Measurements from ENCODE around the gene RBL2. TPM values are rescaled to one million over a fixed set of nuclear protein-coding genes. Genes with fewer than 3 reads are reported as not detected.

RBL2 gene
- polyA plus RNA-seq, 1 donor from 2014 or later = 146 TPM

- Histone ChIP-seq H2AFZ (ENCODE audit: low read depth, low read length) (no peak overlapping the region), H3K9me2 (ENCODE audit: insufficient read depth, low read length) (no peaks in the 10 kb centered on the region), H3K27me3 (ENCODE audit: insufficient read depth, low read depth, low read length) (no peaks in the 10 kb centered on the region), H3K36me3 (ENCODE audit: insufficient read depth, low read length) (no peaks in the 10 kb centered on the region), H4K20me1 (ENCODE audit: insufficient read depth) (no peaks in the 10 kb centered on the region), H3K9ac (ENCODE audit: low read length) (no peak overlapping the region), H3K4me3 (ENCODE audit: low read length) (no peak overlapping the region), H3K9me3 (ENCODE audit: low read length) (no peaks in the 10 kb centered on the region), H3K79me2 (replicated peaks; ENCODE audit: insufficient read depth, low read length) (no peaks in the 10 kb centered on the region), H3K4me2 (ENCODE audit: low read length) (peak overlapping the region; percentile 30), H3K27ac (ENCODE audit: low read length) (no peak overlapping the region), H3F3A (ENCODE audit: insufficient read depth, low read length, poor library complexity, severe bottlenecking) (no peaks in the 10 kb centered on the region)
- TF ChIP-seq TAF1 (IDR thresholded peaks at IDR 0.05; ENCODE audit: low read depth) = no peak
- TF ChIP-seq RAD21 (conservative IDR thresholded peaks at IDR 0.05) = peak; percentile 67
- peak; percentile 30 for TF ChIP-seq REST (IDR thresholded peaks at IDR 0.05; ENCODE audit: borderline replicate concordance)
- TF ChIP-seq EZH2 (IDR thresholded peaks at IDR 0.05; ENCODE audit: borderline replicate concordance, insufficient read depth, low read length, poor library complexity, severe bottlenecking) = no peak
- peak; percentile 66 for TF ChIP-seq CTCF (IDR thresholded peaks at IDR 0.05; ENCODE audit: poor library complexity, severe bottlenecking)
- TF ChIP-seq SMC3 (conservative IDR thresholded peaks at IDR 0.05; ENCODE audit: poor library complexity) = peak; percentile 65
- TF ChIP-seq EP300 (conservative IDR thresholded peaks at IDR 0.05; ENCODE audit: poor library complexity, severe bottlenecking) = peak; percentile 24
Observed at GRCh38 chr16:53415504-53415903, 18.8 kb upstream of the RBL2 start.

- Histone ChIP-seq H2AFZ (ENCODE audit: low read depth, low read length) (no peak overlapping the region), H3K36me3 (ENCODE audit: insufficient read depth, low read length) (no peaks in the 10 kb centered on the region), H3K4me3 (ENCODE audit: low read length) (no peak overlapping the region), H3K27me3 (ENCODE audit: insufficient read depth, low read depth, low read length) (no peaks in the 10 kb centered on the region), H3K9me3 (ENCODE audit: low read length) (no peaks in the 10 kb centered on the region), H3F3A (ENCODE audit: insufficient read depth, low read length, poor library complexity, severe bottlenecking) (no peaks in the 10 kb centered on the region), H4K20me1 (ENCODE audit: insufficient read depth) (no peaks in the 10 kb centered on the region), H3K9ac (ENCODE audit: low read length) (no peak overlapping the region), H3K79me2 (replicated peaks; ENCODE audit: insufficient read depth, low read length) (no peaks in the 10 kb centered on the region), H3K27ac (ENCODE audit: low read length) (no peak overlapping the region), H3K9me2 (ENCODE audit: insufficient read depth, low read length) (no peaks in the 10 kb centered on the region), H3K4me2 (ENCODE audit: low read length) (no peak overlapping the region)
- TF ChIP-seq REST (IDR thresholded peaks at IDR 0.05; ENCODE audit: borderline replicate concordance) (no peak), MXI1 (conservative IDR thresholded peaks at IDR 0.05; ENCODE audit: poor library complexity, severe bottlenecking) (no peak), SMC3 (conservative IDR thresholded peaks at IDR 0.05; ENCODE audit: poor library complexity) (no peak), EP300 (conservative IDR thresholded peaks at IDR 0.05; ENCODE audit: poor library complexity, severe bottlenecking) (no peak), TAF1 (IDR thresholded peaks at IDR 0.05; ENCODE audit: low read depth) (no peak), POLR2AphosphoS5 (IDR thresholded peaks at IDR 0.05) (no peak), CTCF (IDR thresholded peaks at IDR 0.05; ENCODE audit: poor library complexity, severe bottlenecking) (no peak), EZH2 (IDR thresholded peaks at IDR 0.05; ENCODE audit: borderline replicate concordance, insufficient read depth, low read length, poor library complexity, severe bottlenecking) (no peak), RAD21 (conservative IDR thresholded peaks at IDR 0.05) (no peak)
Observed at GRCh38 chr16:53417011-53417410, 17.3 kb upstream of the RBL2 start.

Data from neural cell (in vitro differentiated cells).